ENCODE measurements around the gene ADD1.

ADD1 gene

DNA sequence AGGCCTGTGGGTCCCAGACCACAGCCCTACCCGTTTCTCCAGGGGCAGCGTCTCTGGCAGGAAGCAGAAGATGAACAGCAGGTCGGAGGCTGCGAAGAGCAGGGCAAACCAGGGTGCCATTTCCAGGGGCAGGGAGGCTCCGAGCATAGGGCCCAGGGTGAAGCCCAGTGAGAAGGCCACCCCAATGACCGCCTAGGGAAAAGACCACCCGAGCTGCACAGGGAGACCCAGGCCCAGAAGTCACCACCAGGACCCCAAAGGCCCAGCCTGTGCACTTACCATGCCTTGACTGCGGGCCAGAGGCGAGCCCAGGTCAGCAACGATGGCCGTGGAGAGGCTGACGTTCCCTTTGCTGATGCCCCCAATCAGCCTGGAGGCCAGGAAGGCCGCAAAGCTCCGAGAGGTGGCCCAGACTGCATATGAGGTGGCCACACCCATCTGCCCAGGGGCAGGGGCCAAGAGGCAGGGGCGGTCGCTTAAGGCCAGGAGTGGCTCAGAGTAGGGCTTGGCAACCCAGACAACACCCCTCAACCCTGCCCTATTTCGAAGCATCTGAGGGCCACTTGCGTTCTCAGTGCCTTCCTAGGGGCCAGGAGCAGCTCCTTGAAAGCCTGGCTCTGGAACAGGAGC, 88.8 kb downstream of the ADD1 start:
- no peak for TF ChIP-seq CTCF (conservative IDR thresholded peaks at IDR 0.05; ENCODE audit: control insufficient read depth, insufficient read depth, low read depth, low read length)
- DNase-seq (ENCODE audit: low read depth): no peak
- H3K4me3 ChIP-seq (ENCODE audit: control insufficient read depth, low read depth, low read length): no peak overlapping the region

DNA sequence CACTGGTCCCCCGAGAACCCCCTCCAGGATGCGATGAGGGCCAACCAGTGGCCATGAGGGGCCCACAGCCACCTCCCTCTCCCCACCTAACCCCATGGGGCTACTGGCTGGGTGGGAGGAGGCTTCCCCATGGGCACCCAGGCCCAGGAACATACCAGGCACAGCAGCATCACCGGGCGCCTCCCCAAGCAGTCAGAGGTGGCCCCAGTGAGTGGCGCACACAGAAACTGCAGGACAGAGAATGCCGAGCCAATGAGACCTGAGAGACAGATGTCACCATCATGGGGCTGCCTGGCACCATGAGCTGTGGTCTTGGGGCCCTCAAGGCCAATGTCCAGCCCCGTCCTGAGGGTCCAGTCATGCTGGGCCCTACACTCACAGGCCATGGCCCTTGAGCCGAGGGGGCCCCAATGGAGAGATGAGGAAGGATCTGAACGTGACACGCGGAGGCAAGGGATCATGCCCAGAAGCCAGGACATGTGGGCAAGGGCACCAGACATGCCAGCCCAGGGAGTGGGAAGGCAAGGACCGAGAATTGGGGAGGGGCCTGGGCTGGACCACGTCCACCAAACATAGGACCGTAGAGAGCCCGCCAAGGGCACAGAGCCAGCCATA, 89.4 kb downstream of the ADD1 start:
- peak overlapping the region; percentile 57 for H3K4me3 ChIP-seq (ENCODE audit: control insufficient read depth, low read depth, low read length)
- DNase-seq (ENCODE audit: low read depth): no peak
- no peak for TF ChIP-seq CTCF (conservative IDR thresholded peaks at IDR 0.05; ENCODE audit: control insufficient read depth, insufficient read depth, low read depth, low read length)

- DNase-seq (ENCODE audit: low read depth): no peak
- TF ChIP-seq CTCF (conservative IDR thresholded peaks at IDR 0.05; ENCODE audit: control insufficient read depth, insufficient read depth, low read depth, low read length): no peak
- peak overlapping the region; percentile 57 for H3K4me3 ChIP-seq (ENCODE audit: control insufficient read depth, low read depth, low read length)
These were observed 90.0 kb downstream of the ADD1 start for GRCh38 chr4:2933566-2934076.

GRCh38 chr4:2934077-2934812, 90.6 kb downstream of the ADD1 start:
- peak; percentile 65 for DNase-seq (ENCODE audit: low read depth)
- H3K4me3 ChIP-seq (ENCODE audit: control insufficient read depth, low read depth, low read length): peak overlapping the region; percentile 73
- TF ChIP-seq CTCF (conservative IDR thresholded peaks at IDR 0.05; ENCODE audit: control insufficient read depth, insufficient read depth, low read depth, low read length): no peak

DNA sequence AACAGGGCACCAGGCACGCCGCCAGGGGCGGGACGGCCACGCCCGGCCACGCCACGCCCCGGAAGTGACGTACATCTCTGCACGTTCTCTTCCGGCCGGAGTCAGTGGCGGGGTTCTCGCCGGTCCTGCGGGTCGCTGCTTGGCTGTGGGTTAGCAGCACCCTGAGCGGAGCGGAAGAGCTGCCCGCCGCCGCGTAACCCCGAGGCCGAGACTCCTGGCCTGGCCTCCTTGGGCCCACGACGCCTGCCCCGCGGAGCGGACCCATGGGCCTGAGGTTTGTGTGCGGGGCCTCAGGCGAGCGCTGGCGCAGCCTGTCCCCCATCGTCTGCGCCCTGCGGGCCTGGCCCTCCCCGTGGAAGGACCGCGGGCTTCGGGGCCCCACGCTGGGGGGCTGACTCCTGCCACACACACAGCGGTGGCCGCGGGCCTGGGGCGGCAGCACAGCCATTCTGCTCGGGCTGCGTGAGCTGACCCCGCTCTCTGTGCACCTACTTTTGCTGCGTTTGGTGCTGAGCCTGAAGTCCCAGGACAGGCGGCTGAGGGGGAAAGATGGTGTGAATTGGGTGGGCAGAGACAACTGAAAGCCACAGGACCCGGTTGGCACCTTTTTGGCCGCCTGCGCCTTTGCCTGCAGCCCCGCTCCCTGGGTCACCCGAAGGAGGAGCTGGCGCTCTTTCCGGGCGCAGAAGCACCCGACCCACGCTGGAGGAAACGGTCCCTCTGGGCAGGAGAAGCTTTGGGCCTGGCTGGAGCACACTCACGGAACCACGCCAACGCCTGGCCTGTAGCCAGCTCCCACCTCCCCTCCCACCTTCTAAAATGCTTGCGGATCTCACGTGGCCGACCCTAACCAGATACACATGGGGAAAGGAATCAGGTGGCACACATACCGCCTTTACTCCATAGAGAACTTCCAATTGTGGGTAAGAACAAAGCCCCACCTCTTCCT, 91.4 kb downstream of the ADD1 start:
- H3K4me3 ChIP-seq (ENCODE audit: control insufficient read depth, low read depth, low read length): peak overlapping the region; percentile 73
- peak; percentile 85 for DNase-seq (ENCODE audit: low read depth)
- no peak for TF ChIP-seq CTCF (conservative IDR thresholded peaks at IDR 0.05; ENCODE audit: control insufficient read depth, insufficient read depth, low read depth, low read length)

Data from fibroblast of mammary gland (primary cell).